Tibial artery (tissue), 4 donors: ENCODE measurements around the gene LCP1.
A peak's percentile ranks its signal among the peaks of the same experiment; 100 is the strongest.

Experiments
- DNase-seq, 2 donors: peaks; one replicate each; pipeline ENCODE4 v3.0.0-alpha.2; 2019
- H3K27ac ChIP-seq, 2 donors: fragments of 200-600 bp; sonication (generic) in 1 of 2; 1 replicate in 1 of 2; 2 replicates in 1 of 2; pipeline ENCODE4 v1.5.1; 2018 to 2019; ENCODE audit warnings: mild to moderate bottlenecking in 1 of 2
- H3K27me3 ChIP-seq, 2 donors: fragments of 200-600 bp; sonication (generic) in 1 of 2; one replicate each; pipeline versions ENCODE4 v1.5.1 to v1.6.0; 2016 to 2019
- H3K36me3 ChIP-seq, 3 donors: fragments of 200-600 bp; sonication (generic) in 2 of 3; one replicate each; pipeline ENCODE4 v1.5.1; 2016 to 2019; ENCODE audit warnings: mild to moderate bottlenecking in 2 of 3
- H3K4me1 ChIP-seq, 4 donors: fragments of 200-600 bp; sonication (generic) in 2 of 4; 1 replicate in 3 of 4; 2 replicates in 1 of 4; pipeline ENCODE4 v1.5.1; 2016 to 2019
- H3K4me3 ChIP-seq, 2 donors: fragments of 200-600 bp; sonication (generic) in 1 of 2; 1 replicate in 1 of 2; 2 replicates in 1 of 2; pipeline ENCODE4 v1.5.1; 2018 to 2019; ENCODE audit warnings: mild to moderate bottlenecking in 2 of 2
- H3K9me3 ChIP-seq, 3 donors: fragments of 200-600 bp; sonication (generic) in 1 of 3; one replicate each; pipeline ENCODE4 v1.5.1; 2016 to 2019
- CTCF ChIP-seq, 2 experiments: fragments of 200-600 bp in 1 of 2; fragments of 450-650 bp in 1 of 2; IDR thresholded peaks; one replicate each; pipeline ENCODE4 v1.5.1; 2017 to 2019; ENCODE audit warnings: antibody characterized with exemption in 2 of 2, mild to moderate bottlenecking in 1 of 2, moderate library complexity in 1 of 2
- intact Hi-C: fragments of 100-400 bp; cut with DNase I; formaldehyde crosslinking; loops from one replicate; pipeline ENCODE4 v1.15.0; 2023; ENCODE audit warnings: low total_unique reads

Gene LCP1

GRCh38 chr13:46126552-46127357 is 55.2 kb downstream of the LCP1 start:
- TF ChIP-seq CTCF (IDR thresholded peaks at IDR 0.05) = peak; percentile 33 to 38
- intact Hi-C loops = no loop called here

GRCh38 chr13:46126056-46126455 is 55.9 kb downstream of the LCP1 start:
- no peaks in the 10 kb centered on the region for H3K4me1 ChIP-seq
- DNase-seq = no peak
- no peaks in the 10 kb centered on the region for H3K36me3 ChIP-seq
- no peaks in the 10 kb centered on the region for H3K9me3 ChIP-seq
- peaks cover 0 to 8% of the 10 kb centered on the region in 2 donors for H3K27me3 ChIP-seq
- H3K27ac ChIP-seq = no peak overlapping the region
- intact Hi-C loops = no loop called here
- H3K4me3 ChIP-seq = no peak overlapping the region
- no peak for TF ChIP-seq CTCF (IDR thresholded peaks at IDR 0.05)

More at GRCh38 chr13:46126552-46127357, 55.2 kb downstream of the LCP1 start:
- H3K9me3 ChIP-seq = no peaks in the 10 kb centered on the region
- H3K27me3 ChIP-seq = peaks cover 0 to 8% of the 10 kb centered on the region in 2 donors
- no peaks in the 10 kb centered on the region for H3K36me3 ChIP-seq
- peak in 1 of 2 donors; percentile 38 for DNase-seq
- no peak overlapping the region for H3K4me3 ChIP-seq
- H3K4me1 ChIP-seq = no peaks in the 10 kb centered on the region
- no peak overlapping the region for H3K27ac ChIP-seq

- H3K9me3 ChIP-seq = no peaks in the 10 kb centered on the region
- H3K27me3 ChIP-seq = peaks cover 0 to 8% of the 10 kb centered on the region in 2 donors
- intact Hi-C loops = no loop called here
- no peaks in the 10 kb centered on the region for H3K4me1 ChIP-seq
- no peak overlapping the region for H3K4me3 ChIP-seq
- no peak for TF ChIP-seq CTCF (IDR thresholded peaks at IDR 0.05)
- H3K36me3 ChIP-seq = no peaks in the 10 kb centered on the region
- DNase-seq = no peak
- no peak overlapping the region for H3K27ac ChIP-seq
Observed at GRCh38 chr13:46124967-46125933, 56.7 kb downstream of the LCP1 start.

DNA sequence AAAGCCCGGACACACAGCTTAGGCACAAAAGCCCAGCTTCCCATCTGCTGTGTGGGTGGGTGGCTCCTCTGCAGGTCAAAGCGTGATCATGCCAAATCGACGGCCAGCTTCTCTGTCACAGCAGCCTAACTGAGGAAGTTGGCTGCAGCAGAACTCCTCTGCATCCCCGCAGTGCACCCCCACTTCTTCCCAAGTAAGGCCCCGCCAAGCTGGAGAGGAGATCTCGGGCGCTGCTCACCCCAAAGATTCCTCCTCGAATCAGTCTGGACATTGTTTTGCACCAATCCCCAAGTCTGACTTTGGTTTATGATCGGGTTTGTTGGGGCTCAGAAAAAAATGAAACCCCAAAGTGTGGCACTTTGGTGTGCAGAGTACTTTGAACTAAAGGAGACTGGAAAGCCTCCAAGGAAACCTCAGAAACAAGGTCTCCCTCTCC is 57.4 kb downstream of the LCP1 start:
- Histone ChIP-seq H3K4me1 (no peaks in the 10 kb centered on the region), H3K4me3 (no peak overlapping the region), H3K27me3 (peaks cover 0 to 3% of the 10 kb centered on the region in 2 donors), H3K27ac (no peak overlapping the region), H3K36me3 (no peaks in the 10 kb centered on the region), H3K9me3 (no peaks in the 10 kb centered on the region)
- no peak for DNase-seq
- no peak for TF ChIP-seq CTCF (IDR thresholded peaks at IDR 0.05)
- intact Hi-C loops = no loop called here

GRCh38 chr13:46122304-46122703 is 59.7 kb downstream of the LCP1 start:
- H3K27me3 ChIP-seq = peaks cover 0 to 3% of the 10 kb centered on the region in 2 donors
- H3K36me3 ChIP-seq = no peaks in the 10 kb centered on the region
- no peak overlapping the region for H3K27ac ChIP-seq
- intact Hi-C loops = no loop called here
- no peak for TF ChIP-seq CTCF (IDR thresholded peaks at IDR 0.05)
- no peaks in the 10 kb centered on the region for H3K9me3 ChIP-seq
- H3K4me1 ChIP-seq = no peaks in the 10 kb centered on the region
- no peak for DNase-seq
- no peak overlapping the region for H3K4me3 ChIP-seq
